Measurements from ENCODE around the gene BASP1.
A peak's percentile ranks its signal among the peaks of the same experiment; 100 is the strongest.

The BASP1 gene

GRCh38 chr5:17228821-17229291 lies 11.4 kb downstream of the BASP1 start (continued):
- TF ChIP-seq INSM2 (tag by site-specific recombination; IDR thresholded peaks at IDR 0.05), result no peak
- TF ChIP-seq ZNF223 (tag by site-specific recombination; IDR thresholded peaks at IDR 0.05), result no peak
- TF ChIP-seq ZEB2 (tag by site-specific recombination; IDR thresholded peaks at IDR 0.05), result 0 out of 2 replicates have a peak, but pooled peaks have one; percentile 32
- TF ChIP-seq SP2 (tag by site-specific recombination; IDR thresholded peaks at IDR 0.05), result no peak
- no peak for TF ChIP-seq REPIN1 (tag by site-specific recombination; IDR thresholded peaks at IDR 0.05; ENCODE audit: low read depth)
- no peak for TF ChIP-seq ZBTB17 (tag by site-specific recombination; IDR thresholded peaks at IDR 0.05)
- peak; percentile 29; the same call in 1 of the 2 replicates for TF ChIP-seq PRDM6 (tag by site-specific recombination; IDR thresholded peaks at IDR 0.05)
- TF ChIP-seq ZNF221 (tag by site-specific recombination; IDR thresholded peaks at IDR 0.05; ENCODE audit: borderline replicate concordance), result no peak
- no peak for TF ChIP-seq ZNF747 (tag by site-specific recombination; IDR thresholded peaks at IDR 0.05)
- TF ChIP-seq ZNF18 (tag by site-specific recombination; IDR thresholded peaks at IDR 0.05), result 0 out of 2 replicates have a peak, but pooled peaks have one; percentile 38
- TF ChIP-seq MEIS1 (CRISPR knock-in tag; IDR thresholded peaks at IDR 0.05; ENCODE audit: borderline replicate concordance), result no peak
- peak; percentile 46; the same call in 1 of the 2 replicates for TF ChIP-seq ZNF600 (tag by site-specific recombination; IDR thresholded peaks at IDR 0.05)
- no peak for TF ChIP-seq HOXD13 (CRISPR knock-in tag; IDR thresholded peaks at IDR 0.05; ENCODE audit: borderline replicate concordance)

GRCh38 chr5:17229313-17229712 lies 11.9 kb downstream of the BASP1 start:
- ChIA-PET POLR2A (interaction anchor here (1.3 kb wide), 1 partner anchor 150 kb away, joined by 5 read pairs; no protein-coding TSS in a partner anchor), CTCF (interaction anchor here (0.6 to 1.3 kb wide), 2 partner anchors 11 to 13 kb away, joined by 3 read pairs; no protein-coding TSS in a partner anchor)
- Histone ChIP-seq H3K4me3 (ENCODE audit: low read depth, low read length) (no peak overlapping the region), H3K36me3 (ENCODE audit: control insufficient read depth in 2 of 2, insufficient read depth in 1 of 2, low read length in 2 of 2) (peaks cover 16 to 18% of the 10 kb centered on the region in 2 experiments), H3K27ac (ENCODE audit: extremely low read depth, low read depth, low read length) (no peak overlapping the region; the same call in 1 of the 2 replicates), H3K4me1 (ENCODE audit: control insufficient read depth, insufficient read depth, low read length) (peaks cover 27% of the 10 kb centered on the region), H3K9me3 (ENCODE audit: control insufficient read depth, insufficient read depth, low read depth, low read length) (no peaks in the 10 kb centered on the region)
- TF ChIP-seq SALL2 (tag by site-specific recombination; IDR thresholded peaks at IDR 0.05; ENCODE audit: borderline replicate concordance) (no peak), HOXA7 (CRISPR knock-in tag; IDR thresholded peaks at IDR 0.05; ENCODE audit: borderline replicate concordance) (no peak), ZBTB21 (tag by site-specific recombination; IDR thresholded peaks at IDR 0.05) (no peak)

GRCh38 chr5:17230191-17230590 lies 12.8 kb downstream of the BASP1 start:
- ChIA-PET POLR2A (no interaction called here), CTCF (no interaction called here)
- no peaks in the 10 kb centered on the region for H3K9me3 ChIP-seq (ENCODE audit: control insufficient read depth, insufficient read depth, low read depth, low read length)
- H3K4me1 ChIP-seq (ENCODE audit: control insufficient read depth, insufficient read depth, low read length), result peaks cover 23% of the 10 kb centered on the region
- no peak overlapping the region for H3K27ac ChIP-seq (ENCODE audit: extremely low read depth, low read depth, low read length)
- H3K36me3 ChIP-seq (ENCODE audit: control insufficient read depth in 2 of 2, insufficient read depth in 1 of 2, low read length in 2 of 2), result peaks cover 16 to 24% of the 10 kb centered on the region in 2 experiments
- H3K4me3 ChIP-seq (ENCODE audit: low read depth, low read length), result no peak overlapping the region
- TF ChIP-seq OVOL3 (tag by site-specific recombination; IDR thresholded peaks at IDR 0.05), result no peak
- no peak for TF ChIP-seq ZBTB20 (tag by site-specific recombination; IDR thresholded peaks at IDR 0.05)
- TF ChIP-seq ZNF518A (tag by site-specific recombination; conservative IDR thresholded peaks at IDR 0.05; ENCODE audit: low read depth), result no peak
- no peak for TF ChIP-seq ZNF529 (tag by site-specific recombination; IDR thresholded peaks at IDR 0.05; ENCODE audit: insufficient replicate concordance)
- no peak for TF ChIP-seq SP3 (tag by site-specific recombination; IDR thresholded peaks at IDR 0.05)
- no peak for TF ChIP-seq ZBTB26 (tag by site-specific recombination; optimal IDR thresholded peaks at IDR 0.05)
- TF ChIP-seq ZBTB48 (tag by site-specific recombination; IDR thresholded peaks at IDR 0.05), result no peak

Measured in HEK293 (cell line).